GM21717 (cell line): ENCODE data around the gene PRR12.

Experiments used
- ATAC-seq: cut with Tn5 transposase; IDR thresholded peaks from one replicate; pipeline ENCODE4 v1.9.1; 2021; ENCODE audit warnings: mild to moderate bottlenecking, moderate library complexity; ENCODE audit not compliant: unreplicated experiment

Gene PRR12

DNA sequence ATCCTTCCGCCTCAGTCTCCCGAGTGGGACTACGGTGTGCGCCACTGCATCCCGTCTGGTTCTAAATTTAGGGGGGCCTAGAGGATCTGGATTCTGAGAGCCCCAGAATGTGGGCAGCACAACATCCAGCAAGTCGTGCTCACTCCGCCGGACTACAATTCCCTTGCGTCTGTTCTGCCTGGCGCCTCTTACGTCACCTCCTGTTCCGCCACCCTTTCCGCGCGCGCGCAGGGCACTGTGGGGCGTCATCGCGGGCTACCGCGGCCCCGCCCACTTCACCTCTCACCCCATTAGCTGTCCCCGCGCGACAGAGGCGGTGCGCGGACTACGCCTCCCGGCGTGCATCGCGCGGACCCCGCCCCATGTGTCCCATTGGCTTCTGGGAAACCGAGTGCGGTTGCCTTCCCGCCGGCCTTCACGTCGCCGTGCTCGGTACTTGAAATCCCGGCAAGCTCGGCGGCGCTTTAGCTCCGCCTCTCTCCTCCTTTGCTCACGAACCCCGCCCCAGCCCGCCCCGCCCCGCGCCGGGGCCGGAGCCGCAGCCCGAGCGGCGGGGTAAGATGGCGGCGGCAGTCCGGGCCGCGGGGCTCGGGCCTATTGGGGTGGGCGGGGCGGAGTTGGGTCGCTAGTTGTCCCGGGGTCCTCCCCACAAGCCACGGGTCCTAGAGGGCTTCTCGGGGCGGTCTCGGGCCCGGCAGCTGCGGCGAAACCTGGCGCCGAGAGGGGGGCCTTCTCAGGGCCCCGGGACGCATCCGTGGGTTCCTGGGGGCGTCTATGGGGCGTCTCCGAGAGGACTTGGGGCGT is 50.9 kb downstream of the PRR12 start, which contains the start of gene SCAF1:
TSS of gene SCAF1 (plus strand) at position 522 of the 804 bp plus-strand sequence. CDS start 2,818 bp downstream, outside the sequence.
- ATAC-seq: peak; percentile 46

DNA sequence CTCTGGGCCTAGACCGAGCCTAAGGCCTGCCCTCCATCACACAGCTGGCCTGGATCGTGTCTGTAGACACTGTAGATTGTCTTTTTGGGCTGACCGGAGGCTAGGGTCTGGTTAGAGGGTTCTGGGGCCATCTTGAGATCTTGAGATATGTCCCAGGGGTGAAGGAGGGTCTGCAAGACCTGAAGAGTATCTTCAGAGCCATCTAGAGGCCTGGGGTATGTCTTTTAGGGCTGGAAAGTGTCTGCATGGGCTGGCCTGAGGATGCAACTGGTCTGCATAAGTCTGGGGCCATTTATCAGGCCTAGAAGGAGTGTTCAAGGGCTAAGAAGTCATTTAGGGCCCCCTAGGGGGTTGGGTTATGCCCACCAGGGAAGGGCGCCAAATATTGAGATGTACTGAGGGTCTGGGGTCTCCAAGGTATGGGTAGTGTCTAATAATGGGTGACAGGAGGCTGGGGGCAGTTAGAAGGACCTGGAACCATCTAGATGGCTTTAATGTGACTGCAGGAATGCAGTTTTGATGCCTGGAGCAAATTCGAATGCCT is 51.6 kb downstream of the PRR12 start:
- ATAC-seq: no peak

DNA sequence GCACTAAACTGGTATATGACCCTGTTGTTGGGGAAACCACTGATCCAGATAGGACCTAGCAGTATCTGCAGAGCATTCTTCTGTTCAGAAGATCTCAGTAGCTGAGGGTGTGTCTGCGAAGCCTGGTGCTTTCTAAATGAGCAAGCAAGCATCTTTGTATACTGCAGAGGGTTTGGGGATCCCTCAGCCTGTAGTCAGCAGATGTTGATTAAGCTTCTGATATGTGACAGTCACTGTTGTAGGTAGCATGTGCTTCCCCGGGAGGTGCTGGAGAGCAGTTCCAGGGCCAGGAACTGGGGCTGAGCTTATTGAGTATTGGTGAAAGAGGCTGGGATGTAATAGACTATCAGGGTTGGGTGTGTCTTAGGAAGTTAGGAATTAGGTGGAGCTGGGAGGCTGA is 52.5 kb downstream of the PRR12 start:
- no peak for ATAC-seq

DNA sequence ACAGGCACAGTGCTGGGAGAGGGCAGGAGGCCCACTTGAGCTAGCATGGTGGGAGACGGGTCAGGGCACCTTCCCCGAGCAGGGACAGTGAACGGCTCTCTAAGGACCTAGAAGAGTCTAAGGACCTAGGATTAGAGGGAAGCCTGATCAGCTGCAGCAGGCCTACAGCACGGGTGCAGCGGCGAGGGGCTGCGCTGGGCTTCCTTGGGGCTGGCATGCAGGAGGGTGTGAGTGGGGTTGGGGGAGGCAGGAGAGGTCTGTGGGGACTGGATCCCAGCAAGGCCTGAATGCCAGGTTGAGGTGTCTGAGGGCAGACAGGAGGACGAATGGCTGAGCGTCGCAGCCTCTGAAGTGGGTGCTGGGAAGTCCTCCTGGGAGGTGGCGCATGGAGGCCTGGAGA is 54.6 kb downstream of the PRR12 start:
- no peak for ATAC-seq

DNA sequence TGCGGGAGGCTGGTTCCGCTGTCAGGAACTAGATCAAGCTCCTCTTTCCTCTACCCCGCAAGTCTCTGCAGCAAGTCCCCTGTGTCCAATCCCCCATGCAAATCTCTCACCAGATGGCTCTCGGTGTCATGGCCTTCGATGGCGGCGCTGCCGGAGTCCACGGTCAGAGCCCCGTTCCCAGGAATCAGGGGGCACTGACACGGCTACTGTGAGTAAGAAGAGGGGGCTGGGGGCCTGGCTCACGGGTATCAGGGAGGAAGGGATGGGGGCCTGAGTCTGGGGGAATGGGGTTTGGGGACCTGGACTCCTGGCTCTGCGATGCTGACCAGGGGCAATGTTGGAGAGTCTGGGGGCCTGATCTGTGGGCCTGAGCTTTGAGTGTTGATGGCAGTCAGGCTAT is 55.0 kb downstream of the PRR12 start:
- ATAC-seq: no peak

DNA sequence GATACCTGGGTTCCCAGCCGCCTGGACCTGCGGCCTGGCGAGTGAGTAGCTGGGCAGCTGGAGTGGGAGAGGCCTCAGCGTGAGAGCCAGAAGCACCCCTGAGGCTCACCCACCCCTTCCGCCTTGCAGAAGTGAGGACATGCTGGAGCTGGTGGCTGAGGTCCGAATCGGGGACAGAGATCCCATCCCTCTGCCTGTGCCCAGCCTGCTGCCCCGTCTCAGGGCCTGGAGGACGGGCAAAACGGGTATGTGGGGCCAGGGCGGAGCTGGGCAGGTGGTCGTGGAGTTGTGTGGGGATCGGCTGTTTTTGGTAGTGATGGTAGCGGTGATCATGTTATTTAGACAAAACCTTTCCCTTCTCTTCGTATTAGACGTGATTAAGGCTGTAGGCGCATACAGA is 55.6 kb downstream of the PRR12 start:
- no peak for ATAC-seq

DNA sequence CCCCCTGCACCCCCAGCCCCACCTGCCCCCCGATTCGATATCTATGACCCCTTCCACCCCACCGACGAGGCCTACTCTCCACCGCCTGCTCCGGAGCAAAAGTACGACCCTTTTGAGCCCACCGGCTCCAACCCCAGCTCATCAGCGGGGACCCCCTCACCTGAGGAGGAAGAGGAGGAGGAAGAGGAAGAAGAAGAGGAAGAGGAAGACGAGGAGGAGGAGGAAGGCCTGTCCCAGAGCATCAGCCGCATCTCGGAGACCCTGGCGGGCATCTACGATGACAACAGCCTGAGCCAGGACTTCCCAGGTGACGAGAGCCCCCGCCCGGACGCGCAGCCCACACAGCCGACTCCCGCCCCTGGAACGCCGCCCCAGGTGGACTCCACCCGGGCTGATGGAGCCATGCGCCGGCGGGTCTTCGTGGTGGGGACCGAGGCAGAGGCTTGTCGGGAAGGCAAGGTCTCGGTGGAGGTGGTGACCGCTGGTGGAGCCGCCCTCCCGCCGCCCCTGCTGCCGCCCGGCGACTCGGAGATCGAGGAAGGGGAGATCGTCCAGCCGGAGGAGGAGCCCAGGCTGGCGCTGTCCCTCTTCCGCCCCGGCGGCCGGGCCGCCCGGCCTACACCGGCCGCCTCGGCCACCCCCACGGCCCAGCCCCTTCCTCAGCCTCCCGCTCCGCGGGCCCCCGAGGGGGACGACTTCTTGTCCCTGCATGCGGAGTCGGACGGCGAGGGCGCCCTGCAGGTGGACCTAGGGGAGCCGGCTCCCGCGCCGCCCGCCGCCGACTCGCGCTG is 60.2 kb downstream of the PRR12 start:
- ATAC-seq: no peak

DNA sequence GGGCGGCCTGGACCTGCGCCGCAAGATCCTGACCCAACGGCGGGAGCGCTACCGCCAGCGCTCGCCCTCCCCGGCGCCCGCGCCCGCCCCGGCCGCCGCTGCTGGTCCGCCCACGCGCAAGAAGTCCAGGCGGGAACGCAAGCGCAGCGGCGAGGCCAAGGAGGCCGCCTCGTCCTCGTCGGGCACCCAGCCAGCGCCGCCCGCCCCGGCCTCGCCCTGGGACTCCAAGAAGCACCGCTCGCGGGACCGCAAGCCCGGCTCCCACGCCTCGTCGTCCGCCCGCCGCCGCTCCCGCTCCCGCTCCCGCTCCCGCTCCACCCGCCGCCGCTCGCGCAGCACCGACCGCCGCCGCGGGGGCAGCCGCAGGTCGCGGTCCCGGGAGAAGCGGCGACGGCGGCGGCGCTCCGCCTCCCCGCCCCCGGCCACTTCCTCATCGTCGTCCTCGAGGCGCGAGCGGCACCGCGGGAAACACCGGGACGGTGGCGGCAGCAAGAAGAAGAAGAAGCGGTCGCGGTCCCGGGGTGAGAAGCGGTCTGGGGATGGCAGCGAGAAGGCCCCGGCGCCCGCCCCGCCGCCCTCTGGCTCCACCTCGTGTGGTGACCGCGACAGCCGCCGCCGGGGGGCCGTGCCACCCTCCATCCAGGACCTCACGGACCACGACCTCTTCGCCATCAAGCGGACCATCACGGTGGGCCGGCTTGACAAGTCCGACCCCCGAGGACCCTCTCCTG is 61.0 kb downstream of the PRR12 start:
- ATAC-seq: no peak

DNA sequence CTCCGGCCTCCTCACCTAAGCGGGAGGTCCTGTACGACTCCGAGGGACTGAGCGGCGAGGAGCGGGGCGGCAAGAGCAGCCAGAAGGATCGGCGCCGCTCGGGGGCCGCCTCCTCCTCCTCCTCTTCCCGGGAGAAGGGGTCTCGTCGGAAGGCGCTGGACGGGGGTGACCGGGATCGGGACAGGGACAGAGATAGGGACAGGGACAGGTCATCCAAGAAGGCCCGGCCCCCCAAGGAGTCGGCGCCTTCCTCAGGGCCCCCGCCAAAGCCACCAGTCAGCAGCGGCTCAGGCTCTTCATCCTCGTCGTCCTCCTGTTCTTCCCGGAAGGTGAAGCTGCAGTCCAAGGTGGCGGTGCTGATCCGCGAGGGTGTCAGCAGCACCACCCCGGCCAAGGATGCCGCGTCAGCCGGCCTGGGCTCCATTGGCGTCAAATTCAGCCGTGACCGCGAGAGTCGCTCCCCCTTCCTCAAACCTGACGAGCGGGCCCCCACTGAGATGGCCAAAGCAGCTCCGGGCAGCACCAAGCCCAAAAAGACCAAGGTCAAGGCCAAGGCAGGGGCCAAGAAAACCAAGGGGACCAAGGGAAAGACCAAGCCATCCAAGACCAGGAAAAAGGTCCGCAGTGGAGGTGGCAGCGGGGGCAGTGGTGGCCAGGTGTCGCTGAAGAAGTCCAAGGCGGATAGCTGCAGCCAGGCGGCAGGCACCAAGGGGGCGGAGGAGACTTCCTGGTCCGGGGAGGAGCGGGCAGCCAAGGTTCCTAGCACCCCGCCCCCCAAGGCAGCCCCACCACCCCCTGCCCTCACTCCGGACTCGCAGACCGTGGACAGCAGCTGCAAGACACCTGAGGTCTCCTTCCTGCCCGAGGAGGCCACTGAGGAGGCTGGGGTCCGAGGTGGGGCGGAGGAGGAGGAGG is 61.8 kb downstream of the PRR12 start:
- no peak for ATAC-seq

DNA sequence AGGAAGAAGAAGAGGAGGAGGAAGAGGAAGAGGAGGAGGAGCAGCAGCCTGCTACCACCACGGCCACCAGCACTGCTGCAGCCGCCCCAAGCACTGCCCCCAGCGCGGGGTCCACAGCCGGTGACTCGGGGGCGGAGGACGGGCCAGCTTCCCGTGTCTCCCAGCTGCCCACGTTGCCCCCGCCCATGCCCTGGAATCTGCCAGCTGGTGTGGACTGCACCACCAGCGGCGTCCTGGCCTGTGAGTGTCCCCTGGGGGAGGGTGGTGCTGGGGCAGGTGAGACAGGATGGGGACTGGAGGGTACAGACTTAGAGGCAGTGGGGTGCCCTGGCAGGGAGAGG is 62.5 kb downstream of the PRR12 start:
- no peak for ATAC-seq

DNA sequence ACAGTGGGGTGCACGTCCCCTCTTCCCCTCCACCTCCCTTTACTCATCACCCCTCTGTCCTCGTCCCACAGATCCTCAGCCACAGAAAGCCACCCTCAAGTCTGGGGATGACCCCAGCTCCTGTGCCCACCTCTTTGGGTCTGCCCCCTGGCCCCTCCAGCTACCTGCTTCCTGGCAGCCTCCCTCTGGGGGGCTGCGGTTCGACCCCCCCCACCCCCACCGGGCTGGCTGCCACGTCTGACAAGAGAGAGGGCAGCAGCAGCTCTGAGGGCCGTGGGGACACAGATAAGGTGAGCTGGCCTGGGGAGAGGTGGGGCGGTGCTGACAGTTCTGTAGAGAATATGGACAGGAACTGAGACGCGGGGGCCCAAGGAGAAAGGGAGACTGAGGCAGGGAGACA is 63.6 kb downstream of the PRR12 start:
- ATAC-seq: no peak

DNA sequence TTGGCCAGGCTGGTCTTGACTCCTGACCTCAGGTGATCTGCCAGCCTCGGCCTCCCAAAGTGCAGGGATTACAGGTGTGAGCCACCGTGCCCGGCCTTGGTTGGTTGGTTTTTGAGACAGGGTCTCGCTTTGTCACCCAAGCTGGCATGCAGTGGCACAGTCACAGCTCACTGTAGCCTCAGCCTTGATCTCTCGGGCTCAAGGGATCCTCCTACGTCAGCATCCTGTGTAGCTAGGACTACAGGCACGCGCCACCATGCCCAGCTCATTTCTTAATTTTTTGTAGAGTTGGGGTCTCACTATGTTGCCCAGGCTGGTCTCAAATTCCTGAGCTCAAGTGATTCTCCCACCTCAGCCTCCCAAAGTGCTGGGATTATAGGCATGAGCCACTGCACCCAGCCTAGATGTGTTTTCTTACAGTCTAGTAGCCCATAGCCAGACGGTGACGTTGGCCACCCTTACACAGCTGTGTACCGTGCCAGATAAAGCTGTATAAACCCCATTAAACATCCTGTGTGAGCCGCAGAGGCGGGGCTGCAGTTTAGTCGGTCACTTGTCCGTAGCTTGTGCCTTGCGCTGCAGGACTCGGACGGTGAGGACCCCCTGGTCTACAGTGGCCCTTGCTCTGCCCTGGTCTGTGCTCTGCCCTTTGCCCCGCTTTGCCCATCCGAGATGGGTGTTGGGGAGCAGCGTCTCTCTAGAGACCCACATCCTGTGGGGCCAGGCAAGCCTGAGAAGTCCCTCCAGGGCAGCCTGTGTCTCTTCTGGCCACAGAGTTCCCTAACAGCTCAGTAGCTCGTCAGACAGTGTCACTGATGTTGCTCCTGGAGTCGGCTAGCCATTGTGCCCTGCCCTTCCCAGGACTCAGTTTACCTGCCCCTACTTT is 64.8 kb downstream of the PRR12 start:
- ATAC-seq: no peak

DNA sequence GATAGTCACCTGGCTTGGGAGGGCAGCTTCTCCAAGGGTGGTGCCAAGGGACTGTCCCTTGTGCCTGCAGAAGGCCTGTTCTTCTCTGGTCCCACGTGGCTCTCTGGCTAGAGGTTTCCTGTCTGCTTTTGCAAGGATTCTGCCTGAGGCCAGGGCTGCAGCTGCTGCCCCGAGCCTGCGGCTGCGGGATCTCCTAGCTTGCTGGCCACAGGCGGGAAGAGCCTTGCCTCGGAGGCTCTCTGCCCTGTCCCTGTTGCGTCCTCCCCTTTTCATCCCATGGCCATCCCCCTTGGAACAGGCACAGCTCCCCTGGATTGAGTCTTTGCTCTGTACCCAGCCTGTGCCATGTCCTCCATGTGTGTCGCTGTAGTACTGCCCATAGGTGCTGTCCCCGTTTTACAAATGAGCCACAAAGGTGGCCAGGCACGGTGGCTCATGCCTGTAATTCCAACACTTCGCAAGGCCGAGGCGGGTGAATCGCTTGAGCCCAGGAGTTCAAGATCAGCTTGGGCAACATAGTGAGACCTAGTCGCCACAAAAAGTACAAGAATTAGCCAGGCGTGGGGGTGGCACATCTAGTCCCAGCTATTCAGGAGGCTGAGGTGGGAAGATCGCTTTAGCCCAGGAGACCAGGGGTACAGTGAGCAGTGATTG is 65.6 kb downstream of the PRR12 start:
- ATAC-seq: no peak

DNA sequence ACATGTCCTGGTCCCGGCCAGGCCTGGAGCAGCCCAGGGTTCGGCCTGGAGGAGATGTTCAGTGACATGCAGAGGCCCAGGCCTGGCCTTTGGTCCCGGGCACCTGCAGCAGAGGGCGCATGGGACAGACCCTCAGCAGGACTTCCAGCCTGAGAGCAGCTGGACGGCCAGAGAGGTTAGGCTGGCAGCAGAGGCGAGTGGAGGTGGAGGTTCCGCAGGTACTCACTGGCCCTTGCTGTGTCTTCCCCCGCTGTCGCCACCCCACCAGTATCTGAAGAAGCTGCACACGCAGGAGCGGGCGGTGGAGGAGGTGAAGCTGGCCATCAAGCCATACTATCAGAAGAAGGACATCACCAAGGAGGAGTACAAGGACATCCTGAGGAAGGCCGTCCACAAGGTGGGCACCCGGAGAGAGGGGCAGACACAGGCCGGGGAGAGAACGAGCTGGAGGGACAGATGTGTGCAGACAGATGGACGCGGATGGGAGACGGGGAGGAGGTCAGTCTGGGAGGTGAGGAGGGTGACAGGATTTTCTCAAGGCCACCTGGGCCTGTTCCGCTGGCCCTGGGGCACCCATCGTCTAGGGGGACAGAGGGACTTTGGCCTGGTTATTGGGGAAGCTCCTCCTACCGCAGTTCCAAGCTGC is 66.6 kb downstream of the PRR12 start:
- ATAC-seq: no peak

DNA sequence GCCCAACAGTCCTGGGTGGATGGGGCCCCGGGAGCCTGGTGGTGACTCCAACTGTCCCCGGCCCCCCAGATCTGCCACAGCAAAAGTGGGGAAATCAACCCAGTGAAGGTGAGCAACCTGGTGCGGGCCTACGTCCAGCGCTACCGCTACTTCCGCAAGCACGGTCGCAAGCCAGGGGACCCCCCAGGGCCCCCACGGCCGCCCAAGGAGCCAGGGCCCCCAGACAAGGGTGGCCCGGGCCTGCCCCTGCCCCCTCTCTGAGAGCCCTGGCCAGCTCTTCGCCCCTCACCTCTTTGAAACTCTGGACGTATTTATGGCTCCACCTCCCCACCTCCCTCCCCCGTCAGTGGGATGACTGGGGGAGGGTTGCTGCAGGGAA is 67.1 kb downstream of the PRR12 start:
- no peak for ATAC-seq

DNA sequence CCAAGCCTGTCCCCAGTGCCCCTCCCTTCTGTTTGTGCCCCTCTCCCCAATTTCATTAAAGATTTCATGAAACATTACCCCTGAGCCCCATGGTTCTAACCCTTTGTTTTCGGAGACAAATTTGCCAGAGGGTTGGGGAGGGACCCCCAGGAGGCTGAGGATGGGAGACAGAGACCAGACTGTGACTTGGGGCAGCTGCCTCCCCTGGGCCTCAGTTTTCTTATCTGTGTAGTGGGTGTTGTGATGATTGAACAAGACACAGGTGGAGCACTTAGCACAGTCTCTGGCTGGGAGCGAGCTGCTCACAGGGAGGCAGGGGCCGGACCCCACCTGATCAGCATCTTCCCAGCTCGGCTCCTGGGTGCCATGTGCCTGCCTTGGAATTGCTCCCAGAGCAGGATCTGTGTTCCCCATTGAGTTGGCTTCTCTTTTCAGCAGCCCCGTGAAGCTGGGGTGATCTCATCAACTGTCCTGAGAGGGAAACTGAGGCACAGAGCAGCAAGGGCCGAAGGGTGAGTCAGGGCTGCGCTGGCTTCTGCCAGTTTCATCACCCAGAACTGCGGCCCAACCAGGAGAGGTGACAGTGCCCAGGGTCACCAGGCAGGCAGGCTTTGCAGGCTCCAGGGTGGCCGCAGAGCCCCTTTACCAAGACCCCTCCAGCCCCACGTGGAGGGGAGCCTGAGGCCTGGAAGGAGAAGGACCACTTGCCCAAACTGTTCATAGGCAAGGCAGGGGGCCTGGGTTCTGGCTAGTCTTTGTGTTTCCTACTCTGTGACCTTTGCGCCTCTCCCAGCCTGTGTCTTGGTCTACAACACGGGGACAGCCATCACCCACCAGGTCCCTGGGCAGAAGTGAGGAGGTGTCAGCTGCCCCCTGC is 67.8 kb downstream of the PRR12 start:
- ATAC-seq: no peak

DNA sequence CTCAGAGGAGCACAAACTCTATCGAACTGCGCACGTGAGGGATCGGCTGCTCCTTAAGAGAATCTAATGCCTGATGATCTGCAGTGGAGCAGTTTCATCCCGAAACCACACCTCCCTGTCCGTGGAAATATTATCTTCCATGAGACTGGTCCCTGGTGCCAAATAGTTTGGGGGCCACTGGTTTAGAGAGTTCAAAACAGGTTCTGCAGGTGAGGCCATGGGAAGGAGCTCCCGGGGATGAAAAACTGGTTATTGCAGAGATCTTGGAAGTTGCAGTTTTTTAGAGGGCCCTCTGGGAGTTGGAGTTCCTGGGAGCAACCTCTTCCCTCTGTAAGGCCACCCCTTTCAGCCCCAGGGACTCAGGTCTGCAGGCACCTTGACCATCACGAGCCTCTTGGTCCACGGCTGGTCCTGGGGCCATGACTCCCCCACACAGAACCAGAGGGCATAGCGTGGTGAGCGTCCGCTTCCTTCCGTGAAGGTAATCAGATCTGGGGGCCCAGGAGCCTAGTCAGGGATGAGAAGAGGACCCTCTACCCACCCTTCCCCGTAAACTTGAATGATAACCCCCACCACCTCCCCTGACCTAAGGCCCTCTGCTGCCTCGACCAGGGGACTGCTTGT is 69.5 kb downstream of the PRR12 start:
- no peak for ATAC-seq
